Stimulated activated CD8-positive, alpha-beta memory T cell treated with anti-CD3 and anti-CD28 coated beads, Interleukin-15, amount 100 ng/mL, for 48 hours (primary cell): Measurements from ENCODE around the gene RPL31.

Experiments
- DNase-seq, 2 donors: peaks; one replicate each; pipeline ENCODE4 v3.0.0-alpha.2; 2020; ENCODE audit warnings: low read depth in 2 of 2

RPL31 gene

GRCh38 chr2:100975521-100975785 lies 26.6 kb upstream of the RPL31 start:
- DNase-seq = no peak

DNA sequence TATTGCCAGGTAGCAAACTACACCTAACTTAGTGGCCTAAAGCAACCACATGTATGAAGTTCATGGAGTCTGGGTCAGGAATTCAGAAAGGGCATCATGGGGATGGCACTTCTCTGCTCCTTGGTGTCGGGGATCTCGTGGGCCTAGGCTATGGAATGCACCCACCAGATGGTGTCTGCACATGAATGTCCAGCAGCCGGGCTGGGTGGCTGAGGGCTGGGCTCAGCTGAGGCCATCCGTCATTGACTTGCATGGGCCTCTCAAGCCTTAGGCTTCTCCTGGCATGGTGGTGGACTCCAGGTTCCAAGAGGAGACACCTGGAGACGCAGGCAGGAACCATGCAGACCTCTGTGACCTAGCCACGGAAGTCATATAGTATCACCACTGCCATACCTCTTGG lies 26.0 kb upstream of the RPL31 start:
- DNase-seq = no peak

DNA sequence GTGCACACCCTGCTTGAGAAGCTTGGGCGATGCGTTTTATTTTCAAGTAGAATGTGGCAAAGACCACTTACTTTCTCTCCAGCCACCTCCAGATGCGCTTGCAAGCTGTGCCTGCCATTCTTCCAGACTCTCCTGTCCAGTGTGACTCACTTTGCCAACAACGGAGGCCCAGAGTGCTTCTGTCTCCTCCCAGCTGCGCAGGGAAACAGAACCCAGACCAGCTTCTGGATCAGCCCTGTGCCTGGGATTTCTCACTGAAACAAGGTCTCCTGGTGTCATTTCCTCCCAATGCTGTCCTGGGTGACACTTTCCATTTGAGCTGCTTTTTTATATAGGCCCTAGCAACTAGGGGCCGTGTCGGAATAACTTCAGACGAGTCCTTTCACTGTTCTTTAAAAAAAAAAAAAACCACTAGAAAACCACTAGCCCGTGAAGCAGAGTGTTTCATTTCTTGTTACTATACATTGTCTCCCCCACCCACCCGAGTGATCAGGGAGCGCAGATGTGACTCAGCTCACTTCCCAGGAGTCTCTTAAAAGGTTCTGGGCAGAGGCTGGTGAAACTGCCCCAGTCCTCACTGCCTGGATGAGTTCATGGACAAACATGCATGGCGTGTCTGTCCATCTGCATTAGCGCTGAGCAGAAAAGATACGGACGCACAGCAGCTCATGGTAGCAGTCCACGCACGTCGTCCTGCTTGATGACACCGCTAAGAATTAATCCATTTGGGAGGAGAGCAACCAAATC lies 25.3 kb upstream of the RPL31 start:
- DNase-seq = no peak

DNA sequence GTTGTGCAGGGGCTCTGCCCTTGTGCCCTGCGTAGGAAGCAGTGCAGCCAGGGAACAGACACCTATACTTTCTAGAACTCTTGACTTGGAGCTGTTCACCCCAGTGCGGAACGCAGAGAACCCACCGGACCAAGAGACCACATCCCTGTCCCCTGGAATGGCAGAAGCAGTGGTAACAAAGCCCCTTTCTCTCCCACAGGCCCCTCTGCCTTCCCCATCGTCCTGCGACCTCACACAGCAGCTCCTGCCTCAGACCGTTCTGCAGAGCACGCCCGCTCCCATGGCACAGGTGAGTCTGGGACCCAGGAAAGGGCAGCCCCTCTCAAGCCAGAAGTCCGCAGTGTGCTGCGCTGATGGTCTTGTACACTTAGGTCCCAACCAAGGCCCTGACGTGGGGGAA lies 24.6 kb upstream of the RPL31 start:
- DNase-seq = no peak

DNA sequence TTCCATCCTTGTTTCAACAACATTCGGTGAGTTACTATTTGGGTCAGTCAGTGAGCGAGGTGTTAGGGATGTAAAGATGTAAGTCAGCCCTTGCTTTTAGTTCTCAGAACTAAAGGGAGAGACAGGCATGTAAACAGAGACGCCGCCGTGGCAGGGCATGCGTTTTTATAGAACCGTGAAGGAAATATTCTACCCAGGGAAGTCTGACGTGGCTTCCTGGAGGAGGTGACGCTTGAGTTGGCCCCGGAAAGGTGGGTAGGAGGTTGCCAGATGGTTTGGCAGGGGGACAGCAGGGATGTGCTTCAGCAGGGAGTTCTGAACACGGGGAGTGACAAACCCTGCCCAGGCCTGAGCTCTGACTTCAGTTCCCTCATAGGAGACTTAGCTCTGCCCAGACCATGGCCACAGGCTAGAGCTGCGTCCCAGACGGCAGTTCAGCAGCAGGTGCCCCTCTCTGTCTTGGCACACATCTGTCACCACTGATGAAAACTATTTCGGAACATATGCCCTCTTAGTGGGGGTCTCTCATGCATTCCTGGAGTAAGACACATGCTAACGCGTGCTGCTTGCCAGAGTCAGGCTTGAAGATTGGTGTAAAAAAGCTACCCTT lies 23.4 kb upstream of the RPL31 start:
- DNase-seq = no peak

- no peak for DNase-seq
These were observed 22.0 kb upstream of the RPL31 start for GRCh38 chr2:100980046-100980445.

GRCh38 chr2:100981011-100981410 lies 21.1 kb upstream of the RPL31 start:
- no peak for DNase-seq

GRCh38 chr2:100982431-100982861 lies 19.6 kb upstream of the RPL31 start:
- DNase-seq = no peak

- DNase-seq = no peak
These were observed 18.9 kb upstream of the RPL31 start for GRCh38 chr2:100983201-100983600.

GRCh38 chr2:100983684-100984310 lies 18.3 kb upstream of the RPL31 start:
- DNase-seq = no peak

DNA sequence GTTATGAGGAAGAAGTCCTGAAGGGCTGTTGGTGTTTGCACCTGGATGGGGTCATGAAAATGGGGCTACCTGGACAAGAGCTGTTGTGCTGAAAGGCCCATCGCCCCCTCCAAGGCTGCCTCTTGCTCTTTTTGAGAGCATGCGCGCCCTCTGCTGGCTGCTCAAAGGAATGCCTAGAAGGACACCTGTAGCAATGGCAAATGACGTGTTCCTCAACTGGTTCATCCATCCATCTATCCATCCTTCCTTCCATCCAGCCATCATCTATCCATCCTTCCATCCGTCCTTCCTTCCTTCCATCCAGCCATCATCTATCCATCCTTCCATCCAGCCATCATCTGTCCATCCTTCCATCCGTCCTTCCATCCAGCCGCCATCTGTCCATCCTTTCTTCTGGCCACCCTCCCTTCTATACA lies 17.2 kb upstream of the RPL31 start:
- DNase-seq = peak; percentile 34 to 41

GRCh38 chr2:100986157-100986556 lies 15.9 kb upstream of the RPL31 start:
- no peak for DNase-seq

GRCh38 chr2:100987536-100987935 lies 14.6 kb upstream of the RPL31 start:
- DNase-seq = no peak

GRCh38 chr2:100987974-100988373 lies 14.1 kb upstream of the RPL31 start:
- no peak for DNase-seq

DNA sequence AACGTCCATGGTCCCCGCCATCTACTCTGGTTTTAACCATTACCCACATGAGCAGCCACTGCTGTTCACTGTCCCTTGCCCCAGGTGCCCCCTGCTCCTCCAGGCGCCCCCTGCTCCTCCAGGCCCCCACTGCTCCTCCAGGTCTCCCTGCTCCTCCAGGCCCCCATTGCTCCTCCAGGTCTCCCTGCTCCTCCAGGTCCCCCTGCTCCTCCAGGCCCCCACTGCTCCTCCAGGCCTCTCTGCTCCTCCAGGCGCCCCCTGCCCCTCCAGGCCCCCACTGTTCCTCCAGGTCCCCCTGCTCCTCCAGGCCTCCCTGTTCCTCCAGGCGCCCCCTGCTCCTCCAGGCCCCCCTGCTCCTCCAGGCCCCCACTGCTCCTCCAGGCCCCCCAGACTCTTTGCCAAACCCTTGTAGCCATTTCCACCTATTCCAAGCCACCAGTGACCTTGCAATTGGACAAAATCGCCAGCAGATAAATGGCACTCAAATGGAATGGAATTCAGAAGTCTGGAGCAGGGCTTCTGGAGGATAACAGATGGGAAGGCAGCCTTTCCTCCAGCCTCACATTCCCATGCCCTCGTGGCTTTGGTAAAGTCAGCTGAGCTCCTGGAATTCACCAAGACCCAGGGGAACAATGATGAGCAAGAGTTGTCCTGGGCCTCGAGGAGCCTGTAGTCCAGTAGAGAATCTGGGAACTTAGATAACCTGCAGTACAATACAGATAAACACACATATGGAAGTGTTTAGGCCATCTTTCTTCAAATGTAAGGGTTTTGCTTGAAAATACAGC lies 13.3 kb upstream of the RPL31 start:
- DNase-seq = no peak

DNA sequence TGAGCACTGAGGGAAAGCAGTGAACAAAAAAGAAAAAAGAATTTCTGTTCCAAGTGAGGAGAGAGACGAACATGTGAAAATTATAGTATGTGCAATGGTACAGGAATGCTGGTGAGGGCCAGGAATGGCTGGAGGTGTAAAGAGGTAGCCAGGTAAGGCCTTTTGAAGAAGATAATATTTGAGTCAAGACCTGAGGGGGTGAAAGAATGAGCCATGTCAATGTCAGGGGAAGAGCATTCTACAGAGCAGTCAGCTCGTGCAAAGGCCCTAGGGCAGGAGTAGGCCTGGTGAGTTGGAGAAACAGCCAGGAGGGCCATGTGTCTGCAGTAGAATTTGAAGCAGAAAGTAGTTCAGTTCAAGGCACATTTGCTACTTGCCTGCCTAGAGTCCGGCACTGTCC lies 12.4 kb upstream of the RPL31 start:
- DNase-seq = no peak

- DNase-seq = no peak
These were observed 11.9 kb upstream of the RPL31 start for GRCh38 chr2:100990166-100990565.

DNA sequence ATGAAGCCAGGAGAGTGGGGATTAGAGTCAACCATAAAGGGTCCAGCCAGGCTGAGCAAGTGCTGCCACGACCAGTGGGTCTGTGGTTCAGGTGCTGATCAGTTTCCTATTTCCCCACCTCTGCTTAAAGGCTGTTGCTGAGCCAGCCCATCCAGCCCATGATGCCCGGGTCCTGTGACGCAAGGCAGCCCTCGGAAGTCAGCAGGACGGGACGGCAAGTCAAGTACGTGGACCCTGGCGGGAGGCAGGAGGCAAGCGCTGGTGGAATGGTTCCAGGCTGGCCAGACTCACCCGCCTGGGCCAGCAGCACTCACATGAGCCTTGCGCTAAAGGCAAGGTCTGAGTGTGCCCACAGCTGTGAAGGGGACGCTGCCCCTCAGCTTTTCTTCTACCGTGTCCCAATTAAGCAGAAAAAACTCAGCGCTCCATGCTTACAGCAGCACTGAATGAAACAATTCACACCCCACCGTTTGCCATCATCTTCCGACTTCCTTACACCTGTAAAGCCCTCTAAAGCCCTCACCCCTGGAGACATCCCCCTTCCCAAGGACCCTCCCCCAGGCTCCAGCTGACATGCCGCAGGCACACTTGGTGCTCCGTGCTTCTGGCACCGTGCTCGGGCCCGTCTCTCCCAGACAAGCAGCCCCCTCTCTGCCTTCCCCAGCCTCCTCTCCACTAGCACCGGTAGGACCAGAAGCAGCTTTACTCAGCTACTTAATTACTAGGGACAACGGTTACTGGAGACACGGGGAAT lies 11.3 kb upstream of the RPL31 start:
- DNase-seq = no peak

DNA sequence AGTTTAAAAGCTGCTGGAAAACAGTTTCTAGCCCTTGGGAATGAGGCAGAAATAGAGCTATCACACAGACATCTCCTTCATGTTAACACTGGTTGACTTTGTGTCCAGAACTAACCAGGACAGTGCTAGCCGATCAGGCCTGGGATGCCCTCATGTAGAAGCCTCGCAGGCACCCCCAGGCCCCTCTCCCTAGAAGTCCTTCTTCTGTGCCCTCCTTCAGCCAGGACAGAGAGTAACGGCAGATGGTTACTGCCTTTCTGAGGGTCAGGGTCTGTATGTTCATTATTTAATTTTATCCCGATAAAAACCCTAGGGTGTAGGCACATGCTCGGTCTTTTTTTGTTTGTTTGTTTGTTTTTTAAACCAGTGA lies 10.7 kb upstream of the RPL31 start:
- DNase-seq = no peak

DNA sequence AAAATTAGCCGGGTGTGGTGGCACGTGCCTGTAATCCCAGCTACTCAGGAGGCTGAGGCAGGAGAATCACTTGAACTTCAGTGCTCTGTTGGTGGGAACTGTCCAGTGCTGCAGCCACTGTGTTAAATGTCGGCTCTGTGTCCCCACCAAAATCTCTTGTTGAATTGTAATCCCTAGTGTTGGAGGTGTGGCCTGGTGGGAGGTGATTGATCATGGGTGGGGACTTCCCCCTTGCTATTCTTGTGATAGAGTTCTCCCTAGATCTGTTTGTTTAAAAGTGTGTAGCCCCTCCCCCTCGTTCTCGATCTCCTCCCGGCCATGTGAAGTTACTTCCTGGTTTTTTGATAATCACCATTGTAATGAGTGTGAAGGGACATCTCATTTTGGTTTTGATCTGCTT lies 9.8 kb upstream of the RPL31 start:
- DNase-seq = no peak

DNA sequence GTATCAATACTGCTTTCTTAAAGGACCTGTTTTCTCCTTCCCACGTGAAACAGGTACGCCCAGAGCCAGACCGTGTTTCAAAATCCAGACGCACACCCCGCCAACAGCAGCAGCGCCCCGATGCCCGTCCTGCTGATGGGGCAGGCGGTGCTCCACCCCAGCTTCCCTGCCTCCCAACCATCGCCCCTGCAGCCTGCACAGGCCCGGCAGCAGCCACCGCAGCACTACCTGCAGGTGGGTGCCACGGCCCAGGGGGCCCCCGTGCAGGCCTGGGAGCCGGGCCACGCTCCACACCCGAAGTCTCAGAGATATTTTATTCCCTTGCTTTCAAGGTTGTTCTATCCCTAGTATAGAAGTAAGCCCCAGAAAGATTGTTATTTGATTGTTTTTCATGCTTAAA lies 8.8 kb upstream of the RPL31 start:
- DNase-seq = no peak
